ENCODE results near the gene TASP1. TPM values are rescaled to one million over a fixed set of nuclear protein-coding genes. Genes with fewer than 3 reads are reported as not detected.

Gene TASP1
- total and polyA plus RNA-seq, 5 donors from 2014 or later, result 9.5 to 19.0 (median 12.6) TPM

- Mint-ChIP-seq H3K36me3 (peaks cover 33% of the 10 kb centered on the region), H3K4me1 (peaks cover 0 to 5% (median under 1%) of the 10 kb centered on the region in 4 donors), H3K4me3 (no peak overlapping the region), H3K27me3 (no peaks in the 10 kb centered on the region), H3K9me3 (peaks cover 0 to 2% (median 0%) of the 10 kb centered on the region in 7 donors), H3K27ac (no peak overlapping the region)
- H3K9me3 ChIP-seq (ENCODE audit: control insufficient read depth in 2 of 2, low read length in 2 of 2), result no peaks in the 10 kb centered on the region
- H3K4me3 ChIP-seq (ENCODE audit: low read depth, low read length), result no peak overlapping the region
- ATAC-seq (ENCODE audit: low read depth in 2 of 2), result no peak
- H3K27ac ChIP-seq (ENCODE audit: insufficient read depth, low read length, poor library complexity, severe bottlenecking), result no peak overlapping the region
- H3K27me3 ChIP-seq (ENCODE audit: control insufficient read depth, insufficient read depth, low read length), result no peaks in the 10 kb centered on the region
- H3K36me3 ChIP-seq (ENCODE audit: control insufficient read depth, insufficient read depth, low read length), result peaks cover 8% of the 10 kb centered on the region
- no peaks in the 10 kb centered on the region for H3K4me1 ChIP-seq (ENCODE audit: control insufficient read depth, insufficient read depth, low read length, poor library complexity, severe bottlenecking)
- no peak for DNase-seq
These were observed 84.0 kb downstream of the TASP1 start for GRCh38 chr20:13554706-13555105.

GRCh38 chr20:13554076-13554475, 84.7 kb downstream of the TASP1 start:
- Mint-ChIP-seq H3K27ac (no peak overlapping the region), H3K4me3 (no peak overlapping the region), H3K36me3 (peaks cover 30% of the 10 kb centered on the region), H3K4me1 (peaks cover 0 to 5% (median under 1%) of the 10 kb centered on the region in 4 donors), H3K9me3 (peaks cover 0 to 2% (median 0%) of the 10 kb centered on the region in 7 donors), H3K27me3 (no peaks in the 10 kb centered on the region)
- Histone ChIP-seq H3K27ac (ENCODE audit: insufficient read depth, low read length, poor library complexity, severe bottlenecking) (no peak overlapping the region), H3K27me3 (ENCODE audit: control insufficient read depth, insufficient read depth, low read length) (no peaks in the 10 kb centered on the region), H3K4me3 (ENCODE audit: low read depth, low read length) (no peak overlapping the region), H3K36me3 (ENCODE audit: control insufficient read depth, insufficient read depth, low read length) (peaks cover 6% of the 10 kb centered on the region), H3K4me1 (ENCODE audit: control insufficient read depth, insufficient read depth, low read length, poor library complexity, severe bottlenecking) (no peaks in the 10 kb centered on the region), H3K9me3 (ENCODE audit: control insufficient read depth in 2 of 2, low read length in 2 of 2) (no peaks in the 10 kb centered on the region)
- no peak for ATAC-seq (ENCODE audit: low read depth in 2 of 2)
- DNase-seq, result no peak

GRCh38 chr20:13552061-13552460, 86.7 kb downstream of the TASP1 start:
- Mint-ChIP-seq H3K27ac (no peak overlapping the region), H3K36me3 (peaks cover 21% of the 10 kb centered on the region)

GRCh38 chr20:13549451-13549850, 89.3 kb downstream of the TASP1 start:
- H3K4me3 ChIP-seq (ENCODE audit: low read depth, low read length), result no peak overlapping the region
- no peaks in the 10 kb centered on the region for H3K9me3 ChIP-seq (ENCODE audit: control insufficient read depth in 2 of 2, low read length in 2 of 2)
- H3K4me3 Mint-ChIP-seq, result no peak overlapping the region

More at GRCh38 chr20:13552061-13552460, 86.7 kb downstream of the TASP1 start:
- DNase-seq (no peak), ATAC-seq (ENCODE audit: low read depth in 2 of 2) (no peak)
- peaks cover 0 to 5% (median under 1%) of the 10 kb centered on the region in 4 donors for H3K4me1 Mint-ChIP-seq
- H3K36me3 ChIP-seq (ENCODE audit: control insufficient read depth, insufficient read depth, low read length), result no peaks in the 10 kb centered on the region
- H3K9me3 Mint-ChIP-seq, result peaks cover 0 to 2% (median 0%) of the 10 kb centered on the region in 7 donors
- no peaks in the 10 kb centered on the region for H3K9me3 ChIP-seq (ENCODE audit: control insufficient read depth in 2 of 2, low read length in 2 of 2)
- H3K4me3 Mint-ChIP-seq, result no peak overlapping the region
- H3K4me3 ChIP-seq (ENCODE audit: low read depth, low read length), result no peak overlapping the region
- no peak overlapping the region for H3K27ac ChIP-seq (ENCODE audit: insufficient read depth, low read length, poor library complexity, severe bottlenecking)
- no peaks in the 10 kb centered on the region for H3K27me3 ChIP-seq (ENCODE audit: control insufficient read depth, insufficient read depth, low read length)
- H3K4me1 ChIP-seq (ENCODE audit: control insufficient read depth, insufficient read depth, low read length, poor library complexity, severe bottlenecking), result no peaks in the 10 kb centered on the region
- no peaks in the 10 kb centered on the region for H3K27me3 Mint-ChIP-seq

GRCh38 chr20:13546497-13547131, 92.1 kb downstream of the TASP1 start:
- no peaks in the 10 kb centered on the region for H3K9me3 ChIP-seq (ENCODE audit: control insufficient read depth in 2 of 2, low read length in 2 of 2)
- H3K4me1 ChIP-seq (ENCODE audit: control insufficient read depth, insufficient read depth, low read length, poor library complexity, severe bottlenecking), result no peaks in the 10 kb centered on the region
- Mint-ChIP-seq H3K4me3 (no peak overlapping the region), H3K36me3 (peaks cover 3% of the 10 kb centered on the region), H3K4me1 (peaks cover 0 to 5% (median 2%) of the 10 kb centered on the region in 4 donors), H3K27me3 (no peaks in the 10 kb centered on the region), H3K27ac (peak overlapping the region in 1 of 3 donors; percentile 56), H3K9me3 (no peaks in the 10 kb centered on the region)
- no peaks in the 10 kb centered on the region for H3K36me3 ChIP-seq (ENCODE audit: control insufficient read depth, insufficient read depth, low read length)
- peak in 1 of 2 donors; percentile 45 for ATAC-seq (ENCODE audit: low read depth in 2 of 2)
- no peak overlapping the region for H3K27ac ChIP-seq (ENCODE audit: insufficient read depth, low read length, poor library complexity, severe bottlenecking)
- peak; percentile 21 to 72 (median 43) for DNase-seq
- no peaks in the 10 kb centered on the region for H3K27me3 ChIP-seq (ENCODE audit: control insufficient read depth, insufficient read depth, low read length)
- H3K4me3 ChIP-seq (ENCODE audit: low read depth, low read length), result no peak overlapping the region

More at GRCh38 chr20:13549451-13549850, 89.3 kb downstream of the TASP1 start:
- Histone ChIP-seq H3K4me1 (ENCODE audit: control insufficient read depth, insufficient read depth, low read length, poor library complexity, severe bottlenecking) (no peaks in the 10 kb centered on the region), H3K27ac (ENCODE audit: insufficient read depth, low read length, poor library complexity, severe bottlenecking) (no peak overlapping the region), H3K27me3 (ENCODE audit: control insufficient read depth, insufficient read depth, low read length) (no peaks in the 10 kb centered on the region), H3K36me3 (ENCODE audit: control insufficient read depth, insufficient read depth, low read length) (no peaks in the 10 kb centered on the region)
- no peaks in the 10 kb centered on the region for H3K27me3 Mint-ChIP-seq
- H3K27ac Mint-ChIP-seq, result no peak overlapping the region
- H3K36me3 Mint-ChIP-seq, result peaks cover 6% of the 10 kb centered on the region
- H3K9me3 Mint-ChIP-seq, result no peaks in the 10 kb centered on the region
- ATAC-seq (ENCODE audit: low read depth in 2 of 2) (no peak), DNase-seq (no peak)
- H3K4me1 Mint-ChIP-seq, result peaks cover 0 to 5% (median 2%) of the 10 kb centered on the region in 4 donors

GRCh38 chr20:13545790-13546189, 92.9 kb downstream of the TASP1 start:
- no peaks in the 10 kb centered on the region for H3K9me3 Mint-ChIP-seq
- ATAC-seq (ENCODE audit: low read depth in 2 of 2), result no peak

GRCh38 chr20:13543783-13544182, 94.9 kb downstream of the TASP1 start:
- DNase-seq (no peak), ATAC-seq (ENCODE audit: low read depth in 2 of 2) (no peak)
- Mint-ChIP-seq H3K27me3 (no peaks in the 10 kb centered on the region), H3K4me1 (peaks cover 0 to 5% (median 2%) of the 10 kb centered on the region in 4 donors), H3K27ac (no peak overlapping the region), H3K9me3 (no peaks in the 10 kb centered on the region), H3K4me3 (no peak overlapping the region), H3K36me3 (peaks cover 6% of the 10 kb centered on the region)
- Histone ChIP-seq H3K9me3 (ENCODE audit: control insufficient read depth in 2 of 2, low read length in 2 of 2) (no peaks in the 10 kb centered on the region), H3K27ac (ENCODE audit: insufficient read depth, low read length, poor library complexity, severe bottlenecking) (no peak overlapping the region), H3K27me3 (ENCODE audit: control insufficient read depth, insufficient read depth, low read length) (no peaks in the 10 kb centered on the region), H3K4me3 (ENCODE audit: low read depth, low read length) (no peak overlapping the region), H3K4me1 (ENCODE audit: control insufficient read depth, insufficient read depth, low read length, poor library complexity, severe bottlenecking) (no peaks in the 10 kb centered on the region), H3K36me3 (ENCODE audit: control insufficient read depth, insufficient read depth, low read length) (no peaks in the 10 kb centered on the region)

More at GRCh38 chr20:13545790-13546189, 92.9 kb downstream of the TASP1 start:
- Histone ChIP-seq H3K27ac (ENCODE audit: insufficient read depth, low read length, poor library complexity, severe bottlenecking) (no peak overlapping the region), H3K4me1 (ENCODE audit: control insufficient read depth, insufficient read depth, low read length, poor library complexity, severe bottlenecking) (no peaks in the 10 kb centered on the region), H3K4me3 (ENCODE audit: low read depth, low read length) (no peak overlapping the region), H3K36me3 (ENCODE audit: control insufficient read depth, insufficient read depth, low read length) (no peaks in the 10 kb centered on the region), H3K27me3 (ENCODE audit: control insufficient read depth, insufficient read depth, low read length) (no peaks in the 10 kb centered on the region), H3K9me3 (ENCODE audit: control insufficient read depth in 2 of 2, low read length in 2 of 2) (no peaks in the 10 kb centered on the region)
- H3K4me1 Mint-ChIP-seq, result peaks cover 0 to 5% (median 2%) of the 10 kb centered on the region in 4 donors
- no peak for DNase-seq
- no peak overlapping the region for H3K27ac Mint-ChIP-seq
- H3K4me3 Mint-ChIP-seq, result no peak overlapping the region
- peaks cover 6% of the 10 kb centered on the region for H3K36me3 Mint-ChIP-seq
- H3K27me3 Mint-ChIP-seq, result no peaks in the 10 kb centered on the region

- H3K9me3 ChIP-seq (ENCODE audit: control insufficient read depth in 2 of 2, low read length in 2 of 2), result no peaks in the 10 kb centered on the region
- no peak overlapping the region for H3K4me3 Mint-ChIP-seq
- no peaks in the 10 kb centered on the region for H3K4me1 ChIP-seq (ENCODE audit: control insufficient read depth, insufficient read depth, low read length, poor library complexity, severe bottlenecking)
- no peaks in the 10 kb centered on the region for H3K9me3 Mint-ChIP-seq
- H3K27me3 Mint-ChIP-seq, result no peaks in the 10 kb centered on the region
- H3K4me1 Mint-ChIP-seq, result peaks cover 0 to 5% (median 2%) of the 10 kb centered on the region in 4 donors
- H3K36me3 ChIP-seq (ENCODE audit: control insufficient read depth, insufficient read depth, low read length), result peaks cover 8% of the 10 kb centered on the region
- H3K27ac ChIP-seq (ENCODE audit: insufficient read depth, low read length, poor library complexity, severe bottlenecking), result no peak overlapping the region
- peaks cover 21% of the 10 kb centered on the region for H3K36me3 Mint-ChIP-seq
- no peaks in the 10 kb centered on the region for H3K27me3 ChIP-seq (ENCODE audit: control insufficient read depth, insufficient read depth, low read length)
- no peak for ATAC-seq (ENCODE audit: low read depth in 2 of 2)
- H3K4me3 ChIP-seq (ENCODE audit: low read depth, low read length), result no peak overlapping the region
- no peak for DNase-seq
- no peak overlapping the region for H3K27ac Mint-ChIP-seq
These were observed 103.1 kb downstream of the TASP1 start for GRCh38 chr20:13535627-13536026.

Measured in CD4-positive, CD25-positive, alpha-beta regulatory T cell (primary cell).